Osteocyte (in vitro differentiated cells): ENCODE results near the gene LILRB2. TPM values are rescaled to one million over a fixed set of nuclear protein-coding genes. Genes with fewer than 3 reads are reported as not detected.

Experiments
- DNase-seq: peaks from one replicate; pipeline ENCODE4 v3.0.0; 2021; ENCODE audit warnings: mixed read lengths; ENCODE audit not compliant: unreplicated experiment; ENCODE audit errors: extremely low spot score
- H3K27ac Mint-ChIP-seq: one replicate; pipeline ENCODE4 v1.8.0; 2021; ENCODE audit warnings: mild to moderate bottlenecking, mixed read lengths; ENCODE audit not compliant: unreplicated experiment
- H3K27me3 Mint-ChIP-seq: one replicate; pipeline ENCODE4 v1.8.0; 2021; ENCODE audit warnings: mixed read lengths; ENCODE audit not compliant: unreplicated experiment
- H3K36me3 Mint-ChIP-seq: one replicate; pipeline ENCODE4 v1.8.0; 2021; ENCODE audit warnings: mixed read lengths; ENCODE audit not compliant: unreplicated experiment
- H3K4me1 Mint-ChIP-seq: one replicate; pipeline ENCODE4 v1.8.0; 2021; ENCODE audit warnings: mixed read lengths; ENCODE audit not compliant: unreplicated experiment
- H3K4me3 Mint-ChIP-seq: one replicate; pipeline ENCODE4 v1.8.0; 2021; ENCODE audit warnings: mild to moderate bottlenecking, moderate library complexity, mixed read lengths; ENCODE audit not compliant: unreplicated experiment
- H3K9me3 Mint-ChIP-seq: one replicate; pipeline ENCODE4 v1.8.0; 2021; ENCODE audit warnings: mixed read lengths; ENCODE audit not compliant: unreplicated experiment
- CTCF ChIP-seq: fragments of 200-600 bp; sonication (generic); IDR thresholded peaks from 2 replicates; pipeline ENCODE4 v1.5.0; 2021; ENCODE audit warnings: antibody characterized with exemption, mild to moderate bottlenecking, moderate library complexity
- total RNA-seq: library from RNA; stranded (reverse); gene quantifications from 2 replicates; pipeline ENCODE4 v1.2.1, GENCODE V29; 2021

Gene LILRB2
- total RNA-seq, 1 donor from 2014 or later, result not detected

GRCh38 chr19:54312011-54312410 lies 31.1 kb upstream of the LILRB2 start:
- Mint-ChIP-seq H3K36me3 (no peaks in the 10 kb centered on the region), H3K27ac (no peak overlapping the region), H3K27me3 (no peaks in the 10 kb centered on the region), H3K4me1 (no peaks in the 10 kb centered on the region), H3K9me3 (no peaks in the 10 kb centered on the region), H3K4me3 (no peak overlapping the region)
- no peak for DNase-seq
- TF ChIP-seq CTCF, result no peak

GRCh38 chr19:54311486-54311885 lies 30.6 kb upstream of the LILRB2 start:
- Mint-ChIP-seq H3K9me3 (no peaks in the 10 kb centered on the region), H3K36me3 (no peaks in the 10 kb centered on the region), H3K4me1 (no peaks in the 10 kb centered on the region), H3K27ac (no peak overlapping the region), H3K27me3 (no peaks in the 10 kb centered on the region), H3K4me3 (no peak overlapping the region)
- no peak for DNase-seq
- TF ChIP-seq CTCF, result no peak

GRCh38 chr19:54310543-54310942 lies 29.6 kb upstream of the LILRB2 start:
- no peak for DNase-seq
- TF ChIP-seq CTCF, result no peak
- Mint-ChIP-seq H3K36me3 (no peaks in the 10 kb centered on the region), H3K27me3 (no peaks in the 10 kb centered on the region), H3K4me3 (no peak overlapping the region), H3K4me1 (no peaks in the 10 kb centered on the region), H3K9me3 (no peaks in the 10 kb centered on the region), H3K27ac (no peak overlapping the region)

- Mint-ChIP-seq H3K9me3 (peaks cover 4% of the 10 kb centered on the region), H3K4me1 (no peaks in the 10 kb centered on the region), H3K27ac (no peak overlapping the region), H3K4me3 (no peak overlapping the region), H3K36me3 (no peaks in the 10 kb centered on the region), H3K27me3 (no peaks in the 10 kb centered on the region)
- DNase-seq, result no peak
- TF ChIP-seq CTCF, result no peak
These were observed 28.9 kb upstream of the LILRB2 start for GRCh38 chr19:54309811-54310210.

GRCh38 chr19:54307389-54308020 lies 26.6 kb upstream of the LILRB2 start:
- peak; percentile 62 for DNase-seq
- TF ChIP-seq CTCF, result no peak
- Mint-ChIP-seq H3K9me3 (peaks cover 13% of the 10 kb centered on the region), H3K4me3 (no peak overlapping the region), H3K27ac (no peak overlapping the region), H3K36me3 (no peaks in the 10 kb centered on the region), H3K4me1 (no peaks in the 10 kb centered on the region), H3K27me3 (no peaks in the 10 kb centered on the region)
